ENCODE measurements around the gene TUBB.

The TUBB gene

DNA sequence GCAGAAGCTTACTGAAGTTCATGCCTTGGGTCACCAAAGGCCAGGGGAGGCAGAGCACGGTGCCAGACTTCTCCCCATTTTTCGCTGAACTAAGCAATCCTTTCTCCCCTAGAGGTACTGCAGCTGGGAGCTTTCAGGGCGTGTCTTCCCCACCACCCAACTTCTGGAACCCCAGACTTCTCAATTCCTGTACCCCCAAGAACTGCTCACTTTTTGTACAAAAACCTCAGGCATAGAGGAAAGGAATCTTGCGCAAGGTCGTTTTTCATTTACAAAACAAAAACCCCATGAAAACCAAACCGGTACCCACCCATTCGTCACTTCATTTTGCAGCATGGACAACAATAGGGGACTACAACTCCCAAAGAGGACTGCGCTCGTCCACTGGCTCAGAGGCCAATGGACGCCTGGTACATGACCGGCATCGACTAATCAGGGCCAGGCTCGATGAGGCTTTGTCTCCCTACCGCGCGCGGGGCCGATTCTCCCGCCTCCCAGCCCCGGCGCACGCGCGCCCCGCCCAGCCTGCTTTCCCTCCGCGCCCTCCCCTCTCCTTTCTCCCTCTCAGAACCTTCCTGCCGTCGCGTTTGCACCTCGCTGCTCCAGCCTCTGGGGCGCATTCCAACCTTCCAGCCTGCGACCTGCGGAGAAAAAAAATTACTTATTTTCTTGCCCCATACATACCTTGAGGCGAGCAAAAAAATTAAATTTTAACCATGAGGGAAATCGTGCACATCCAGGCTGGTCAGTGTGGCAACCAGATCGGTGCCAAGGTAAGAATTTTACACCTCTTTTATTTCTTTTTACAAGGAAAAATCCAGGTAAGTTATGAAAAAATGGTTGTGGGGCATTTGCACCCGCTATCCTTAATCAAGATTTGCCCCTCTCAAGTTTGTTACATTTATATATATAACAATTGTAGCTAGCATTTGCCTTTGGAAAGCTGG is at the start of gene TUBB:
Gene TUBB (plus strand): TSS at position 562 of the 947 bp plus-strand sequence. CDS start 155 bp downstream, at position 717.
- peak; percentile 93 for DNase-seq

- no peak for DNase-seq
Observed at GRCh38 chr6:30670760-30671527, 49.2 kb upstream of the TUBB start.

DNA sequence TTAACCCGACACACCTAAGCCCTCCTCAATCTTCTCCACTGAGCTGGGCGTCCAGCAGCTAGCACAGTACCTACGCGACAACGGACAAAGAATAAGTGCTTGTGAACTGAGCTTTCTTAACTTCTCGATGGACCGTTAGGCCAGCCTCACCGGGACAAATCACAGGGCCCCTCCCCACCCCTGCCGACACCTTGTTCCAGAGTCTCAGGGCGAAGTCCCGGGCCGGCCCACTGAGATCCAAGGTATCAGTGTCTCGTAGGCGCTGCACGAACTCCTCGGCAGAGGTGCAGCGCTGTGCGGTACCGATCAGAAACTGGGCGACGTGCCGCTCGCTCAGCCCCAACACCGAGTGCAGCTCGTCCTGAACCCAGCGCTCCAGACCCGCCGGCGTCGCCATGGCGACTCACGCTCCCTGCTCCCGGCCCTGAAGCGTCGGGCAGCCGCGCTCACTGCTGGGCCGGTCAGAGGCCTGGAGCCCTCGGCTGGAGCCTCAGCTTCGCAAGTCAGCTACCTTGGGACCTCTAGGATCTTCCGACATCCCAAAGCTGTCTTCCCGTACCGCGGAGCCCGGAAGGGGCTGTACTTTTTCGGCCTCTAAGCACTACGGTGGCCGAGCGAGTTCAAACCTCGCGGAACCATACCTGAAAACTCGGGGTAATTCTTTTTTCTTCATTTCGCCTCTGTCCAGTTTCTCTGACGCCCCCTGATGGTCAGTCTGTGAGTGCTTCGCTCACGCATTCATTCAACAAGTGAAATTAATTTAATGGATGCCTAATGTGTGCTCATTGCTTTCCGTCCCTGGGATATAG is 47.5 kb upstream of the TUBB start, which contains the start of gene DHX16:
Gene DHX16 (minus strand): TSS at position 562 of the 809 bp plus-strand sequence. CDS start 165 bp downstream, at position 397.
- DNase-seq: peak; percentile 83

DNA sequence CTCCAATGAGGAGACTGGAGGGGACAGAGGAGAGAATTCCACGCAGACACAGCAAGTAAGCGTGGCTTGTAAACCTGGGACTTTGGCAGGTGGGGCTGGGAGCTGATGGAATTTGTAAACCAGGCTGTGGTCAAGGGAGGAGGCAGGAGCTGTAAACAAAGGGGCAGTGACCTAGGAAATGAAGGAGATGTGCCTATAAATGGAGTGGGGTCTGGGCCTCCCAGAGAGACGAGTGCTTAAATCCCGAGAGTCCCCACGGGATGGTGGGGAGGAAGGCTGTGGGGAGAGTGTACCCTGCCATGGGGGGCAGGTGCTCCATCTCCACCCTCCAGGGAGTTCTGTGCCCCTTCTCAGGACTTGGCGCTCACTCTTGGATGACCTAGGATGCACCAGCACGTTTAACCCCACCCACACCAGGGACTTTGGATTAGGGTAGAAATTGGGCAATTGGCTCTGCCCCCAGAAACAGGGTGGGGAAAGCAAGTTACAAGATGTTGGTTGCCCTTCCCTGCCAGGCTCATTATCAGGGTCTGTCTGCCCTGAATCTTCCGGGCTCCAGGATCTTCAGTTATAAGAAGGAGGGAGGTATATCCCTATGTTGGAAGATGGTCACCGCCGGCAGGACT is 43.4 kb upstream of the TUBB start:
- DNase-seq: no peak

DNA sequence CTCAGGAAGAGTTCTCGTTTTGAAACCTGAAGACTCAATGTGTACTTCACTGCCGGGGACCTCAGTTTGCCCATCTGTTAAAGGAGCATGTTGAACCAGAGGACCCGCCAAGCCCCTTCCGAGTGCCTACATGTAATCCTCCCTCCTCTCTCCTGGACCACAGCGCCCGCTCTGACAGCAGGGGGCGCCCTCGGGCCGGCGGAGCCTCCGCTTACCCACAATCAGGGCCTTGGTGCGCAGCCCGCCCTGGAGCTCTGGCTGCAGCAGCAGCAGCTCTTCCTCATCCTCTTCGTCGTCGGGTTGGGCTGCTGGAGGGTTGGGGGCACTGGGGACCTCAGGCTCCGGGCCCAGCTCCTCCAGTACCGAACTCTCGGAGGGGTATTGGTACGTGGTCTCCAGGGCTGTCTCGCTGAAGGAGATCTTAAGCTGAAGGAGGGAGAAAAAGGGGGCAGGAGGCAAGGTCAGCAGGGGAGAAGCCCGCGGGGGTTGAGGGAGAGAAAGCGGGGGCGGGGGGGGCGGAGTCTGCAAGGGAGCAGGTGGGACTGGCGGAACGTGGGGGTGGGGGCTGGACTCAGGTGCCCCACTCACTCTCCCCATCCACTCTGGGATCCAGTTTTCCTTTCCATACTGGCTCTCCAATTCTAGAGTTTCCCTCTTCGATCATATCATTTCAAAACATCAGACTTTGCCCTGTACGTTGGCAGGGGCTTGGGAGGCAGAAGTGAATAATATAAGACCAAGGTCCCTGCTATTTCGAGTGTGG is 41.0 kb upstream of the TUBB start:
- DNase-seq: peak; percentile 85

GRCh38 chr6:30679765-30680535 is 40.2 kb upstream of the TUBB start:
- DNase-seq: no peak

- DNase-seq: no peak
Observed at GRCh38 chr6:30681766-30682142, 38.4 kb upstream of the TUBB start.

DNA sequence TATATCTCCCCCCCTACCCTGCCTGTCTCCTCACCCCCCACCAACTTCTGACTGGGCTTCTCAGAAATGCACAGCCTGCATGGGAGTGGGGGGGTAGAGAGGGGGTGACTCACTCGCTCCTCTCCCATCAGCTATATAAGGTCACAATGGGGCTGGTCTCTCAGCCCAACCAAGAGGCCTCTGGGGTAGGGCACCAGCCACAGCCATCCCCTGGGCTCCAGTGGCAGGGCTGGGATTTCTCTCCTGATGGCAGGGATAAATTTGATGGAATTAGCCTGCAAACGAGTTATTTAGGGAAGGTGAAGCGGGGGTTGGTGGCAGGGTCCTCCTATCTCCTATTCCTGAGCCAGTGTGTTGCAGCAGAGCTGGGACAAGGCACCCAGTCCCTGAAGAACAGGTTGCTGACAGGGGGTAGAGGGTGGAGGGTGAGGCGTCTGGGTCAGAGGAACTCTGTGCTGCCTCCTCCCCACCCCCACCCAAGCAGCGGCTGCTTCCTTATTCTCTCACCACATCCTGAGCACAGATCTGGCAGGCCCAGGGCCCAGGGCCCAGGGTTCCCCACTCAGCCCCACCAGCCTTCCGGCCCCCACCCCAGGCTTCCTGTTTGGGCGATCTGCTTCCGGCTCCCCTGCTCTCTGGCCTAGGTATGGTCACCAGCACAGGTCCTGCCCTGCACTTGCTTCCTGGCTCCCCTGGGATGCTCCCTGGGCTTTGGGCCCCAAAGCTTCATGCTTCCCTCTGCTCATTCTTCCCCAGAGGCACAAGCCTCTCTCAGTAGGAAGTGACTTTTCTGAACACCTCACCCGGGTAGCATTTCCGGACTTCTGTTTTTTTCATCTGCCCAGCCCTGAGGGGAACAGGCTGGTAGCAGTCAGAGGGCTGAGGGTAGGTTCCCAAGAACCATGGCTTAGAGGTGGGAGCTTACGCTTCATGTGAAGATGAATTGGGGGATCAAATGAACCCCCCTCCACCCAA is 37.7 kb upstream of the TUBB start:
- peak; percentile 91 for DNase-seq

GRCh38 chr6:30683183-30683979 is 36.8 kb upstream of the TUBB start:
- no peak for DNase-seq

- no peak for DNase-seq
Observed at GRCh38 chr6:30683980-30684338, 36.2 kb upstream of the TUBB start.

DNA sequence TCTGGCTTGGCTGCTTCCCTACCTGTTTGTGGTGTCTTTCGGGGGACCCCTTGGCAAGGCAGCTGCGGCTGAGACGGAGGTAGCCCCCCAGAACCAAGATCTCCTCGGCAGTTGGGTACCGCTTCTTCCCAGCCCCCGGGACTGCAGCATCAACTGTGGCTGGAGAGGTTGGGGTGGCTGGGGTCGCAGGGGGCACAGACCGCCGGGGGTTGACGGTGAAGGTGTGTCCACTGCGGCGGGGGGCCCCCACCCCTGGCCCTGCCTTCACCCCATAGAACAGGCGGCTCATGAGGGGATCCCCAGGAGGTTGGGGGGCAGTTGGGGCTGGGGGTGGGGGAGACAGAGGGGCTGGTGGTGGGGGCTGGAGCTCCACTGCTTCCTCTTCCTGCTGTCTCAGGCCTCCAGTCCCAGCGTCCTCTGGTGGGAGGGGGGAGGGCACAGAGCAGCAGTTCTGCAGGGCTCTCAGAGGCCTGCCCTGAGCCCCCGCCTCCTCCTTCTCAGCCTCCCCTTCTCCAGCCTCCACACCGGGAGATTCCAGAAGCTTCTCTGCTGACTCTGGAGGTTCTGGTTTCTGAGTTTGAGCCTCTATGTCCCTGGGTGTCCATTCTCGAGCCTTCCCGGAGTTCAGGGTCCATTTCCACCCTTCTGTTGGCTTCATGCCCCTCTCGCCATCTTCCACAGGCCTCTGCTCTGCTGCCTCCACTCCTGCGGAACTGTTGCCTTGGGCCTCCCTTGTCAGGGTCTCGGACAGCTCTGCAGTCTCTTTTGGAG is 35.6 kb upstream of the TUBB start:
- peak; percentile 41 for DNase-seq

DNA sequence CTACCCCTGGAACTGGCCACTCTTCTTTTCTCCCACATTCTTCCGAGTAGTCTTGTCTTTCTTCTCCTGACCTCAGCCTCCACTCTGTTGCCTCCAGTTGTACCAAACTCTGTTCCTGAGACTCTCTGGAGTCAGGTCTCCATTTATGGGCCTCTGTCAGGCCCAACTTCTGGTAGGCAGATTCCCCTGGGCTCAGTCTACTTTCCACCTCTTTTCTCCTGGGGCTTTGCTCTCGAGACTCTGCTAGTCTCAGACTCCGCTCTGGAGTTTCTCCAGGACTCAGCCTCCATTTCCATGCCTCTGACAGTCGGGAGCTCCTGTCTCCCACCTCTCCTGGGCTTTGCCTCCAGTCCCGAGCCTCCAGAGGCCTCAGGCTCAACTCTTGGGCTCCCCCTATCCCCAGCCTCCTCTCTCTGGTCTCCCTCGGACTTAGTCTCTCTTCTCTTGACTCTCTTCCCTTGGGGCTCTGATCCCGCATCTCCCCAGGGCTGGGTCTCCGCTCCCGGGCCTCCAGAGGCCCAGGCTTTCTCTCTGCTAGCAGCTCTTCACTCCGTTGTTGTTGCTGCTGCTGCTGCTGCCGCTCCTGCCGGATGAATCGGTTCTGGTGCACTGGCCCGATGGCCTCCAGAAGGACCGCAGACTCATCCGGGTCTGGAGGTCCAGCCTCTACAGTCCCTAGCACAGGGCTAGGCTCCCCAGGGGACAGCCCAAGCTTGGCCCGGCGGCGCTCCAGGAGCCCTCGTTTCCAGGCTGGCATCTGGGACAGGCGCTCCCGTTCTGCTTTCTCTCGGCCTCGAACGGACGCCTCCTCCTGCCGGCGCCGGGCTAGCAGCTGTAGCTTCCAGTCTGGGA is 34.8 kb upstream of the TUBB start:
- DNase-seq: no peak

GRCh38 chr6:30686009-30686907 is 33.9 kb upstream of the TUBB start, which contains the start of gene PPP1R18:
Gene PPP1R18 (minus strand): TSS chr6:30686645. CDS start chr6:30686018, 627 bp downstream.
- peak; percentile 82 for DNase-seq

DNA sequence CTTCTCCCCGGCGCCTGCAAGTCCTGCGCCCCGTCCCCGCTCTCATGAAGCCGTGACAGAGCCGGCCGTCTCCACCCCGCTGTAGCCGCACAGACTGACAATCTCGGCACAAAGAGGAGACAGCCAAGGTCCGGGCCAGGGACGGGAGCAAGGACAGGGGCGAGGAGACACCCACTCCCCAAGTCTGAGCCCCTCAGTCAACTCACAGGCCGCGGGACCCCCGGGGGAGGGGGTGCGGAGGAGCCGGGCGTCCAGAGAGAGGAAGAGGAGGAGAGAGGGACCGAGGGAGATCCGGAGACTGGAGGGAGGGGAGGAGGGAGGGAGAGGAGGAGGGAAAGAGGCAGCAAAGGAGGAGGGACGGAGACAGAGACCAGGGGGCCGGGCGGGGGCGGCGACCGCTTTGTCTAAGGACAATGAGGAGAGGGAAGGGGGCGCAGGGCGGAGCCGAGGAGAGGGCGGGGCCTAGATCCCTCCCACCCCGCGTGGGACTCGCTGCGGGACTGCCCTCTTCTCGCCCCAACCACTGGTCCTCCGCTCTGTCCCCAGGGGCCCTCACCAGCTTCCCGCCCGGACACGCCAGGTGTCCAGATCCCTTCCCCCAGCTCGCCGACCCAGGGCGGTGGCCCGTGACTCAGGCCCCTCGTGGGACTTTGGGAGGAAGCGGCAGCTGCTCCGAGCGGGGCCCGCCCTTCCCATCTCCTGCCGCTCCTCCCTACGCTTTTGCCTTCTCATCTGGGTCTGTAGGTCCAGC is 33.1 kb upstream of the TUBB start:
- DNase-seq: peak; percentile 69
